Activated CD4-positive, alpha-beta T cell treated with anti-CD3 and anti-CD28 coated beads, Interleukin-2, amount 50 U/mL, for 16 hours (primary cell): ENCODE measurements around the gene SYNGAP1.
"Not testable (repeated sequence)": the region's sequence is repeated elsewhere in the genome, so short reads cannot be mapped to it uniquely, and the experiment has no call there.

Experiments used
- DNase-seq: peaks from one replicate; pipeline ENCODE4 v3.0.0-alpha.2; 2020

SYNGAP1 gene

DNA sequence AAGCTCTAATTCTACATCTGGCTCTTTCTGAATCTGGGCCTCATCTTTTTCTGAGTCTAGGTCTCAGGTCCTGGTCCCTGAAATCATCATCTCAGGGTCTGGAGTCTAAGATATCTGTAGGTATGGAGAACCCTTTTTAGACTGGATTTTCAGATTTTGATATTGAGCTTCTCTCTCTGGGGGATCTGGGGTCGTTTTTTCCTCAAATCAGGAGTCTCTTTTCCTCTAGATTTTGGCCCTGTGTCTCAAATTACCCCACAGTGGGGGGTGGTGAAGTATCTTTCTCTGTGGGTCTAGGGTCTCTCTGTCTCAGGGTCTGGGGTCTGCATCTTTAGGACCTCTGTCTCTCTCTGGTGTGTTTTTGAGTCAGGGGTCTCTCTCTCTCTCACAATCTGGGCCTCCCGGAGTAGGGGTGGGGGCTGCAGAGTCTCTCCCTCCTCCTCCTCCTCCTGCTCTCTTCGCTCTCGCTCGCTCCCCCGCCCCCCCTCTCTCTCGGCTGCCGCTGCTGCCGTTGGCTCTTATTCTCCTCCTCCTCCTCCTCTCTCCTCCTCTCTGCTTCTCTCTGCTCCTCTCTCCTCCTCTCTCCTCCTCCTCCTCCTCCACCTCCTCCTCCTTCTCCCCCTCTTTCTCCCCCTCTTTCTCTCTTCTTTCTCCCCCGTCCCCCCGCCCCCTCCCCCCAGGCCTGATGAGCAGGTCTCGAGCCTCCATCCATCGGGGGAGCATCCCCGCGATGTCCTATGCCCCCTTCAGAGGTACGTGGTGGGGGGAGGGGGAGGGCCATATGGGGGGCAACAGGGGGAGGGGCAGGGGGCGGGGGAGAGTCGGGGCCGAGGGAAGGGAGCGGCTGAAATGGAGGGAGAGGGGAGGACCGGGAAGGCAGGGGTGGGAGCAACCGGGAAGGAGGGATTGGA lies at the start of gene SYNGAP1:
SYNGAP1 (plus strand) TSS at position 486 of the 911 bp plus-strand sequence; CDS start at position 686, 200 bp downstream.
- peak; percentile 48 for DNase-seq

DNA sequence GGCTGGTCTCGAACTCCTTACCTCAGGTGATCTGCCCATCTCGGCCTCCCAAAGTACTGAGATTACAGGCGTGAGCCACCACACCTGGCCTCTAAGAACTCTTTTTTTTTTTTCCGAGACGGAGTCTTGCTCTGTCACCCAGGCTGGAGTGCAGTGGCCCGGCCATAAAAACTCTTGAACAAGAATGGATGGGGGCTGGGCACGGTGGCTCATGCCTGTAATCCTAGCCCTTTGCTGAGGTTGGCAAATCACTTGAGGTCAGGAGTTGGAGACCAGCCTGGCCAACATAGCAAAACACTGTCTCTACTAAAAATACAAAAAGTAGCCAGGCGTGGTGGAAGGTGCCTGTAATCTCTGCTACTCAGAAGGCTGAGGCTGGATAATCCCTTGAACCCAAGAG lies 48.0 kb upstream of the SYNGAP1 start:
- DNase-seq = not testable (repeated sequence)

DNA sequence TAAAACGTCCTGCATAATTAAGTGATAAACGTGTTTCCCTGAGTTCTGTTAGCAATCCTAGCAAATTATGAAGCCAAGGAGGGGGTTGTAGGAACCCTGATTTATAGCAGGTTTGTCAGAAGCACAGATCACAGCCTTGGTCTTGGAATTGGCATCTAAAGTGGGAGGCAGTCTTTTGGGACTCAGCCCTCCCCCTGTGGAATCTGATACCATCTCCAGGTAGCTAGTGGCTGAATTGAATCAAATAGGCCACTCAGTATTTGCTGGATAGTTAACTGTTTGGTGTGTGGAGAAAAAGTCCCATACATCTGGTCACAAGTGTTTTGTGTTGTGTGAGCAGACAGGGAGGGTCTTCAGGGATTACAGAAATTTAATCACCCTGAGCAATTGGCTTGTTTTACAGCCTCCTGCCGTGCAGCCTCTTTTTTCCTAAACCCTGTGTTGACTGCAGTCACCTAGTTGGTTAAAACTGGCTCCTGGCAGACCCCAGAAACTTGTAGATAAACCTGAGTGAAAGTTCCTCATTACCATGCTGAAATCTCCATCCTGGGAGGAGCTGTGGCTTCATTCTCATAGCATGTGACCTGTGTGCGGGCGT lies 47.2 kb upstream of the SYNGAP1 start:
- DNase-seq = no peak

DNA sequence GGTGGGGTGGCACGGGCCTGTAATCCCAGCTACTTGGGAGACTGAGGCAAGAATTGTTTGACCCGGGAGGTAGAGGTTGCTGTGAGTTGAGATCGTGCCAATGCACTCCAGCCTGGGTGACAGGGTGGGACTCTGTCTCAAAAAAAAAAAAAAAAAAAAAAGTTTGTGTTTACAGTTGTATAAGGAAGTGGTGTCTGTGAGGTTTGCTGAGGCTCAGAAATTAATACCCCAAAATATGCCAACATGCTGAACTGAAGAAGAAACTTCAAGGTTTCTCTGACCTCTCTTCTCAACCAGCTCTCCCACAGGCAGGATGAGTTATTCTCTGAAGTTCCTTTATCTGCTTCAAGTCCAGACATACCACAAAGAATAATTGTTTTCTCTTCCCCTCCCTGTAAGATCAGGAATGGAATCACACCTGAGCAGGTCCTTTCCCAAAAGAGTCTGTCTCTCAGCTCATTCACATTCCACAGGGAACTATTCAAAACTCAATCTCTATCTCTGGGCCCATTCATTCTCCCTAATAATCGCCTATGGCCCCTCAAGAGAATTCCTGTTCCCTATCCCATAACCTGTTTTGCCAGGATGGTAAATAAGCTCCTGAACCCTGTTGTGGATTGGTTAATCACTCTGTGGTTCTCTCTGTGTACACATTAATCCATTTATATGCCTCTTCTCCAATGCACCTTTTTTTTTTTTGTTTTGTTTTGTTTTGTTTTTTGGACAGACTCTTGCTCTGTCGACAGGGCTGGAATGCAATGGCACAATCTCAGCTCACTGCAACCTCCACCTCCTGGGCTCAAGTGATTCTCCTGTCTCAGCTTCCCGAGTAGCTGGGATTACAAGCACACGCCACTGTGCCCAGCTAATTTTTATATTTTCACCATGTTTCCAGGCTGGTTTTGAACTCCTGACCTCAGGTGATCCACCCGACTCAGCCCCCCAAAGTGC lies 45.6 kb upstream of the SYNGAP1 start:
- no peak for DNase-seq

DNA sequence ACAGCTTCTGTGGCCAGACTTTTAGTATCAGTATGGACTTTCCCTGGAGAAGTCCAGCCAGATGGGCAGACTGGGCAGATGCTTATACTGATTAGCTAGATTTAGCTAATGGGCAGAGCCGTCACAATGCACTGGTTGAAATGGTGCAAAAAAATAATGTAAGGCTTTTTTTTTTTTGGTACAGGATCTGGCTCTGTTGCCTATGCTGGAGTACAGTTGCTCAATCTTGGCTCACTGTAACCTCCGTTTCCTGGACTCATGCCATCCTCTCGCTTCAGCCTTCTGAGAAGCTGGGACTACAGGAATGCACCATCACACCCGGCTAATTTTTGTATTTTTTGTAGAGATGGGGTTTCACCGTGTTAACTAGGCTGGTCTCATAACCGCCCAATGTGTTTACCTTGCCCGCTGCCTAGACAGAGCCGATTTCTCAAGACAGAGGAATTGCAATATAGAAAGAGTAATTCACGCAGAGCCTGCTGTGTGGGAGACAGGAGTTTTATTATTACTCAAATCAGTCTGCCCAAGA lies 44.7 kb upstream of the SYNGAP1 start:
- no peak for DNase-seq

DNA sequence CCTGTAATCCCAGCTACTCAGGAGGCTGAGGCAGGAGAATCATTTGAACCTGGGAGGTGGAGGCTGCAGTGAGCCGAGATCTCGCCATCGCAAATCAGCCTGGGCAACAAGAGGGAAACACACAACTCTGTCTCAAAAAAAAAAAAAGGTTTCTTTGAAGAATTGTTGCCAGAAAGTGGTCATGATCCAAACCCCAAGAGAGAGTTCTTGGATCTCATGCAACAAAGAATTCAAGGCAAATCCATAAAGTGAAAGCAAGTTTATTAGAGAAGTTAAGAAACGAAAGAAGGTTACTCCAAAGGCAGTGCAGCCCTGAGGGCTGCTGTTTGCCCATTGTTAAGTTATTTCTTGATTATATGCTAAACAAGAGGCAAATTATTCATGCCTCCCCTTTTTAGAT lies 42.7 kb upstream of the SYNGAP1 start:
- DNase-seq = no peak

DNA sequence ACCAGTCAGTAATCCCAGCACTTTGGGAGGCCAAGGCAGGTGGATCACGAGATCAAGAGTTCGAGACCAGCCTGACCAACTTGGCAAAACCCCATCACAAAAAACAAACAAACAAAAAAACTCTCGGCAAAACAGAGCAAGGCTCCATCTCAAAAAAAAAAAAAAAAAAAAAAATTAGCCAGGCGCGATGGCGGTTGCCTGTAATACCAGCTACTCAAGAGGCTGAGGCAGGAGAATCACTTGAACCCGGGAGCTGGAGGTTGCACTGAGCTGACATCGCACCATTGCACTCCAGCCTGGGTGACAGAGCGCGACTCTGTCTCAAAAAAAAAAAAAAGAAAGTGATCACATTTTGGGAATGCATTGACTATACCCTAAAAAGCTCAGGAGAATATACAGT lies 40.7 kb upstream of the SYNGAP1 start:
- DNase-seq = not testable (repeated sequence)

DNA sequence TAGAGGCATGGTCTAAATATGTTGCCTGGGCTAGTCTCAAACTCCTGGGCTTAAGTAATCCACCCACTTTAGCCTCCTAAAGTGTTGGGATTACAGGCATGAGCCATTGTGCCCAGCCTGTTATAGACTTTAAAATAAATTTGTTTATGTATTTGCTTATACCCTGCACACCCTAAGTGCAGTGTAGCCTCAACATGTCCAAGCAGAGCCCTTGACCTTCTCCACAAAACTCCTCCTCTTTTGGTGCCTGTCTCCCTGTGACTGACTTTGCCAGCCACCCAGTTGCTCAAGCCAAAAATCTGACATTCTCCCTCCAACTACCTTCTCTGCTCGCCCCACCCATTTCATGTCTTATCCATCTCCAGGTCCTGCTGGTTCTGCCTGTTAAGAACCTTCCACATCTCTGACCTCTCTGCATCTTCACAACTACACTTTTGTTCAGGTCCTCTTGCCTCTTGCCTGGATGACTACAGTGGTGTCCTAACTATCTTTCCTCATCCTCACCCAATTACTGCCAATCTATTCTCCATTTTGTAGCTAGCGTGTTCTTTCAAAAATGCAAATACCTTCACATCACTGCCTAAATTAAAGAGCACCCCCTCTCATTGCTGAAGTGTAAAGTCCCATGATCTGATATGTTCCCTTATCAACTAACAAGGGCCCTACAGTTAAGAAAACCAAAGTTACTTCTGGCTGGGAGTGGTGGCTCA lies 39.4 kb upstream of the SYNGAP1 start:
- DNase-seq = no peak

DNA sequence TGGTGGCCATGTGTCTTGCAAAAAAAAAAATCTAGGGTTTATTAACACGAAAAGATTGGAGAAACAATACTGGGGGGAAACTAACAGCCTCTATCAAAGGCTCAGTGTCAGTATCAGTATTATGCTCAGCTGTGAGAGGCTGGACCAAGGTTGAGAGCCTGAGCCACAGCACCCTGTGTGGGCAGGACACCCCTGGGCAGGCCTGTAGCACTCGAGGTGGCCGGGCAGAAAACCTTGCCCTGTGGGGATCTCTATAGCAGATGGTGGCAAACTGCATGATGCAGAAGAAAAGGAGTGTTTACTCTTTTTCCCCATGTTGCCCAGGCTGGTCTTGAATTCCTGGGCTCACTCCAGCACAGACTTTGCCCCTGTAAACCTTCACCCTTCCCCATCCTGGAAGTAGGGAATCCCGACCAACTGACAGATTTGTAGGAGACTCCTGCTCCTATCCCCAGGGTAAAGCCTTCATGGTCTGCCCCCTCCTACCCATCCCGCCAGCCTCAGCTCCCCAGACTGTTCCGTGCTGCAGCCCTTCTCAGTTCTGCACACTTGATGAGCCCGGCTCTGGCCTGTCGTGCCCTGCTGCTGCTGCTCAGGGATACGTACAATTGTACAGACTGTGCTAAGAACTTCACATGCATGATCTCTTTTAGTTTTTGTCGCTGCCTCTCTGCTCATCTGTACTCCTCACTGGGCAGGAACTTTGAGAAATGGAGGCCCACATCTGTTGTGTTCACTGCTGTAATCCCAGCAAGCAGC lies 36.3 kb upstream of the SYNGAP1 start:
- DNase-seq = no peak

DNA sequence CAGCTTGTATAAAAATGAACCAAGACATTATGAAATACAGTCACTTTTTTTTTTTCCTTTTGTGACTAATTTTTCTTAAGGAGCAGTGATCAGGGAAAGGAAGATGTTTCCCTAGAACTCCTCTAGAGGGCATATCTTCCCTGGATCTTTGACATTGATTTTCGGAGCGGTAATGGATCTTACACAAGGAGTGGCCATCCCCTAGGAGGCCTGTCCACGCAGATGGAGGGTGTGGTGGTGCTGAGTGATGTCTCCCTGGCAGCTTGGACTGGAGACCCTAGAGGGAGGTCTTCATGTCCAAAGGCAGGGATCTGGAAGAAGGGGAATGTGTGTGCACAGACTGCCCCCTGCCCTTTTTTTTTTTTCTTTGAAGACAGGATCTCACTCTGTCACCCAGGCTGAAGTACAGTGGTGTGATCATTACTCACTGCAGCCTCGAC lies 35.3 kb upstream of the SYNGAP1 start:
- no peak for DNase-seq

DNA sequence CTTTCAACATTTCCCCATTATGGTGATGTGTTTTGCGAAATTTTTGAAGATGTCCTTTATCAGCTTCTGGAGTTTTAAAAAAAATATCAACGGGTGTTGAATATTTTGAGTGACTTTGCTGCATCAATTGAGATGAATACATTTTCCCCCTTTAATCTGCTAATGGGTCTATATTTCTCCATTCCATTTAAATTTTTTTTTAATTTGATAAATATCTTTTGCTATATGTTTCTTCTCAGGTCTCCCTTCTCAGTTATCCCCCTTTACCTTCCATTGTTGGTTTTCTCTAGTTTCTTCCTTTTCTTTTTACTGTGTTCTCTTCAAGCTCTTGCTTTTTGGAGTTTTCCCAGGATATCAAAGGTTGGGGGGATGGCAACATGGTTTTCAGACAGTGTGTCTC lies 29.7 kb upstream of the SYNGAP1 start:
- DNase-seq = no peak

DNA sequence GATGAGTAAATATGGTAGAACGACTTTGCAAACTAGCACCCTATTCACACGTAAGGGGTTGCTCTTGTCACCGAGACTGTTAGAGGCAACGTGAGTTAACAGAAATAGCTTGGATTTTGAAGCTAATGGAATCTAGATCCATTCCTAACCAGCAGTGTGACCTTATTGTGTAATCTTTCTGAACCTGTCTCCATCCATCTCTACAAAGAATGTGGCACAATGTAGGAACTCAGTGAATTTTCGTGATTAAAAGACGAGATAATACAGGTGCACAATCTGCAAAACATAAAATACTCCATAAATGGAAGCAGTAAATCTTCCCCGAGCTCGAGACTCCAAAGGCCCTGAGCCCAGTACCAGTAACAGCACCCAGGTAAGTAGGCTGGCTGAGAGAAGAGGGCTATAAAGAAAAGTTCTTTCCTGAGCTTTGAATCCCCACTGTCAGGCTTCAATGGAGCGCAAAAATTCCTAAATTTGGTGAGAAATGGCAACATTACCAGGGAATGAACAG lies 29.0 kb upstream of the SYNGAP1 start:
- no peak for DNase-seq

DNA sequence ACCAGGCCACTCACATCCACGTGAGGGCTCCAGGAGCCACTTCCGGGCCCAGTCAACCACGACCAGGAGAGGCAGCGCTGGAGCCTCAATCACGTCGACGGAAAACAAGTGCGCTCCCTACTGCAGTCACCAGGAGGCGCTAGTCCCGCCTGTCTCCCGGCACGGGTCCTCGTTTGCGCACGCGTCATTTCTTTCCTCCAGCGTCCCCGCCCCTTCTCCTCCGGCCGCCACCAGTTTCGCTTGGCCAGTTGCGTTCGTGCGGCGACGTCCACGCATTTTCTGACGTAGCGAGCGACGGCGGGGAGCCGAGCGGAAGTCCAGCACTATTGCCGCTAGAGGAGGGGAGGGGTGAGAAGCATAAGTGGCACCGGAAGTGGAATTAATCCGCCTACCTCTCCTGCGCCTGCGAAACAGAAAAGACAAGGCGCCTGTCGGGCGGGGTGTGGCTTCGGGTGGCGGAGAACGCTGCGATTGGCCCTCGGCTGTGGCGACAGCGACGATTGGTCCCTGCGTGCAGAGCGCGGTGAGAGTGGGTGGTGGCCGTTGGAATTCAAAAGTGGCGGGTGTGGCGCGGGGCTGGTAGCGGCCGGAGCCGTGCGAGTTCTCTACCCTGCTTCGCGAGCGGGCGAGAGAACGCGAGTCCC lies 28.5 kb upstream of the SYNGAP1 start, which contains the start of gene KIFC1:
KIFC1 (plus strand) TSS at position 546 of the 644 bp plus-strand sequence. CDS start 163 bp downstream, outside the sequence.
- peak; percentile 99 for DNase-seq

DNA sequence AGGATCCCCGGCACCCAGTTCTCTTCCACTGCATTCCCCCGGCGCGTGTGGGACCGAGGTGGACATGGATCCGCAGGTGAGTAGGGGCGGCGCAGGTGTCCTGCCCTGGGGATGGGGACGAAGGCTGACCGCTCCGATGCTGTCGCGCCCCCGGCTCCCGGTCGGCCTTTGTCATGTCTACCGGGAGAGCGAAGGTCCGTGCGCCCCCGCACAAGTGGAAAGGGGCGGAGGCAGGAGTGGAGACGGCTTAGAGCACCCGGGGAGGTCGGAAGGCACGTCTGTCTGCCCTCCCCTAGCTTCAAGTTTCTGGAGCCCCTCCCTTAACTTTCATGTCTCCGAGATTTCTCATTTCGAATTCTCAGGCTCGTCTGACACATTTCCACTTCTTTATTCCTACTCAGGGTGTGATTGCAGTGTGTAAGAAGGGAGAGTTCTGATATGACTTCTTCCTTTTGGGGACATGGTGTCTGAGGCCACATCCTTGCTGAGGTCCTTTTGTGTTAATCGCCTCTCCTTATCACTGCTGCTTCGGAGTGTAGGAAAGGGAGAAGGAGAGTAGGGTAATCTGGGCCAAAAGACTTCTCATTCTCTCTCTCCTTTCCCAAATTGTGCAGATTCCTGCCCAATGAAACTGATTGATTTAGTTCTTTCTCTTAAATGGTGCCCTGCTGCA lies 27.8 kb upstream of the SYNGAP1 start:
- DNase-seq = peak; percentile 66

DNA sequence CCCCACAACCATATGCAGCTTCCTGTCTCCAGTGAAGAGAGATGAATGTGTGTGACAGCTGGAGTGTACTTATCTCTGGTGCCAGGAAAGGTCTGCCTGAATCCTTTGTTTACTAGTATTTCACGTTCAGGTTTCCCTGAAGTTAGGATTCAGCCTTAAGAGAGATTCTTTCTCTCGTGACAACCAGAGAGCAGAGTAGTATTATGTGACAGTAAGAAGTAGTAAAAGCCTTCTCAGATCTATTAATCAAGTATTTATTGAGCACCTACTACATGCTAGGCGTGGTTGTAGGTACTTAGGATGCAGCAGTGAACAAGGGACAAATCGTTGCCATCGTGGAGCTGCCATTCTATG lies 27.3 kb upstream of the SYNGAP1 start:
- DNase-seq = no peak

DNA sequence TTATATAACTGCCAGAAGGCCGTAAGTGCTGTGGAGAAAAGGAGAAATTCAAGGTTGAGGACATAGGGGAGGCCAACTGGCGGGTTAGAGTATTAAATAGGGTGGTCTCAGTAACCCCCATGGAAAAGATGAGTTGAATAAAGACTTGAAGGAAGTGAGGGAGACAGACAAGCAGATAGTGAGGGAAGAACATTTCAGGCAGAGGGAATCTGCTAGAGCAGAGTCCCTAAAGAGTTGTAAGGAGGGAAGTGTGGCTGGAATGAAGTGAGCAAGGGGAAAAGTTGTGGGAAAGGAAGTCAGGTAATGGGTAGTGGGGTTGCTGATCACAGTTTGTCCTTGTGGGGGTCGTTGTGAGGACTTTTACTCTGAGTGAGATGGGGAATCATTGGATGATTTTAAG lies 26.9 kb upstream of the SYNGAP1 start:
- no peak for DNase-seq

DNA sequence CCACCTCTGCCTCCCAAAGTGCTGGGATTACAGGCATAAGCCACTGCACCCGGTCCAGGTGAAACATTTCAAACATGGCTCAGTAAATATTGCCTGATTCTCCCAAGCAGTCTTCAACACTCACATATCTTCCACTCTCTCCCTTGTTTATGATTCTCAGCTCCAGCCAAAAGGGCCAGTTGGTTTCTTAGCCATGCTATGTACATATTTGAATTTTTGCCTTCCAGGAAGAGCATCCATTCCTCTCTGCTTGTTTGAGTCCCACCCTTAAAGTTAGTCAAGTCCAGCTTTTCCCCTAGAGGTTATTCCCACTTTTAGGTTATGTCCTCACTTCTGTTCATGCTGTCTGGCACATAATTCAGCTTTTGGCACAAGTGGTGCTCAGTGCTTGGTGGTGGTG lies 22.3 kb upstream of the SYNGAP1 start:
- DNase-seq = no peak

DNA sequence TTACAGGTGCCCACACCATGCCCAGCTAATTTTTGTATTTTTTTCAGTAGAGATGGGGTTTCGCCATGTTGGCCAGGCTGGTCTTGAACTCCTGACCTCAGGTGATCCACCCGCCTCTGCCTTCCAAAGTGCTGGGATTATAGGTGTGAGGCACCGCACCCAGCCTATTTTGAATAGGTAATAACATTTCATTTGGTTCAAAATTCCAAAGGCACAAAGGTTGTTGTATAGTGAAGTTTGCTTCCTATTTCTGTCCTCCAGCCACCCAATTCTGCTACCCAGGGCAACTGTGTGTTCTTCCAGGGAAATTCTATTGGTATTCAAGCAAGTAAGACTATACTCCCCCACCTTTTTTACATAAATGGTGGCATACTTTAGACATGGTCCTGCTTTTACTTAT lies 21.3 kb upstream of the SYNGAP1 start:
- DNase-seq = not testable (repeated sequence)

DNA sequence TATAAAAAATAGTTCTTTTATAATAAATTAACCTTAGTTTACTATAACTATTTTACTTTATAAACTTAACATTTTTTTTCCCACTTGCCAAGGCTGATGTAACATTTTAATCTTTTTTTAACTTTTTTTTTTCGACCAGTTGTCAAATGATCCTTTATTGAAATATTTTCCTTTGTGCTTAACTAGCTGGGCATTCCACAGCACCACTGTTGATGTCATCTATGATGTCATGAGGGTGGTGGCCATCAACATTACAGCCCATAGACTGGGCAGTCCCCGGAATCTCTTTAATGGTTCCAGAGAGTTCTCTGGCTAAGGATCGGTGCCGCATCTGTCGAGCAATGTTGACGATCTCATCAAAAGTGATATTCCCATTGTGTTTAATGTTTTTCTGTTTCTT lies 20.0 kb upstream of the SYNGAP1 start:
- DNase-seq = not testable (repeated sequence)

DNA sequence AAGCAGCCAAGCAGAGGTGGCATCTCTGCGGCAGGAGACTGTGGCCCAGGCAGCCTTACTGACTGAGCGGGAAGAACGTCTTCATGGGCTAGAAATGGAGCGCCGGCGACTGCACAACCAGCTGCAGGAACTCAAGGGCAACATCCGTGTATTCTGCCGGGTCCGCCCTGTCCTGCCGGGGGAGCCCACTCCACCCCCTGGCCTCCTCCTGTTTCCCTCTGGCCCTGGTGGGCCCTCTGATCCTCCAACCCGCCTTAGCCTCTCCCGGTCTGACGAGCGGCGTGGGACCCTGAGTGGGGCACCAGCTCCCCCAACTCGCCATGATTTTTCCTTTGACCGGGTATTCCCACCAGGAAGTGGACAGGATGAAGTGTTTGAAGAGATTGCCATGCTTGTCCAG lies 15.0 kb upstream of the SYNGAP1 start:
- DNase-seq = no peak
